PC-3 (cell line): ENCODE measurements around the gene MYO10.

ENCODE experiments used
- CTCF ChIP-seq: fragments of 300-600 bp; sonication (generic); conservative IDR thresholded peaks from 2 replicates; pipeline ENCODE4 v1.5.1; 2017; ENCODE audit warnings: antibody characterized with exemption, low read depth, mild to moderate bottlenecking, low read length
- EZH2 ChIP-seq: fragments of 300-600 bp; sonication (generic); IDR thresholded peaks from one replicate; pipeline ENCODE4 v1.6.1; 2017; ENCODE audit warnings: antibody characterized with exemption, mild to moderate bottlenecking, low read length; ENCODE audit not compliant: unreplicated experiment
- EZH2phosphoT487 ChIP-seq: fragments of 300-600 bp; sonication (generic); IDR thresholded peaks from 2 replicates; pipeline ENCODE4 v1.6.1; 2018; ENCODE audit warnings: mild to moderate bottlenecking, antibody characterized with exemption, low read length, borderline replicate concordance

DNA sequence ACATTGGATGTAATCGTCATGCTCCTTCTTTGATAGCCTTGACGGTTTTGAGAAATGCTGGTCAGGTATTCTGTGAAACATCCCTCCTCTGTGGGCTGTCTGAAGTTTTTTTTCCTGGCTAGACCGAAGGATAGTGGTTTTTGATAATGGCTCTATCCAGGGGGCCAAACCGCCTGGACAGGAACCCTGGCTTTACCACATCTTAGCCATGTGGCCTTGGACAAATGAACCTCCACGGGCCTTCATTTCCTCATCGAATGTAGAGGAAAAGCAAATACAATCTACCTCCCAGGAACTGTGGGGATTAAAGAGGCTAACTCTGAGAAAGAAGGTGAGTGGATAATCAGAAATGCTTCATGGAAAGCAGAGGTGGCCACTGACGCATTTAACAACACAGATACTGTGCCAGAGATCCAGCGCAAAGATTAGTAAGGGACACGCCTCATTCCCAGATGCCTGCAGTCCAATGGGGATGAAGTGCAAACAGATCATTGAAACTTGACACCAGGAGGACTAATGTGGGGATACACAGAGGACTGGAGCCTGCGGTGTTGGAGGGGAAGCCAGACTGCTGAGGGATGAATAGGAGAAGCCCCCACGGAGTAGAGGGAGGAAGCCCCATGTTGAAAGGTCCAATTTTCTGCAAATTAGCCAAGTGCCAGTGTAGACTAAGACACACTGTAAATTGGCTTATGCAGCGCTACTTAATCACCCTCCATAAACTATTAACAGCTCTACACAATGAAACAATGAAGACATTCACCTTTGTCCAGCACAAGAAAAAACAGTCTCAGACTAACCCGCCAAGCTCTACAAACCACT is 41.6 kb downstream of the MYO10 start:
- TF ChIP-seq CTCF, result no peak
- no peak for TF ChIP-seq EZH2phosphoT487
- no peak for TF ChIP-seq EZH2
